ENCODE measurements around the gene SLC35F3. TPM values are rescaled to one million over a fixed set of nuclear protein-coding genes. Genes with fewer than 3 reads are reported as not detected.
"Not testable (repeated sequence)": the region's sequence is repeated elsewhere in the genome, so short reads cannot be mapped to it uniquely, and the experiment has no call there.

The SLC35F3 gene
- total and polyA plus RNA-seq, 2 experiments from 2014 or later = 1.0 to 3.2 TPM

- TF ChIP-seq JUNB (IDR thresholded peaks at IDR 0.05; ENCODE audit: unreplicated experiment) (no peak), EZH2phosphoT487 (IDR thresholded peaks at IDR 0.05; ENCODE audit: unreplicated experiment) (no peak), ZNF114 (CRISPR knock-in tag; IDR thresholded peaks at IDR 0.05) (no peak), ETS1 (IDR thresholded peaks at IDR 0.05) (no peak), POLR2AphosphoS5 (IDR thresholded peaks at IDR 0.05; ENCODE audit: low read depth) (no peak), ZNF462 (CRISPR knock-in tag; IDR thresholded peaks at IDR 0.05) (no peak)
Observed at GRCh38 chr1:234150892-234151291, 246.4 kb downstream of the SLC35F3 start (continued).

GRCh38 chr1:234152344-234152743 is 247.9 kb downstream of the SLC35F3 start:
- H3K4me3 Mint-ChIP-seq; ATAC-seq; H3K4me1 ChIP-seq (ENCODE audit: insufficient read depth); H3K79me2 ChIP-seq (replicated peaks; ENCODE audit: insufficient read depth); H3K4me3 ChIP-seq; H3K27ac ChIP-seq (ENCODE audit: low read depth); H3K4me2 ChIP-seq; H3F3A ChIP-seq (replicated peaks; ENCODE audit: low read depth); H2AFZ ChIP-seq; H3K27ac Mint-ChIP-seq; H3K36me3 Mint-ChIP-seq (ENCODE audit: low read depth); H3K9me2 ChIP-seq (ENCODE audit: insufficient read depth); H3K9me3 Mint-ChIP-seq; H4K20me1 ChIP-seq (replicated peaks; ENCODE audit: insufficient read depth); H3K4me1 Mint-ChIP-seq; H3K27me3 ChIP-seq (ENCODE audit: insufficient read depth); H3K27me3 Mint-ChIP-seq (ENCODE audit: insufficient read depth, low read depth, poor library complexity); H3K36me3 ChIP-seq (ENCODE audit: insufficient read depth); DNase-seq (ENCODE audit: low spot score): not testable (repeated sequence)
